GM12872 (cell line): ENCODE results near the gene IFT20.

Experiments
- CTCF ChIP-seq: IDR thresholded peaks from 3 replicates; pipeline ENCODE4 v1.5.1; 2011; ENCODE audit warnings: low read depth, mild to moderate bottlenecking, low read length, moderate library complexity; ENCODE audit not compliant: insufficient read depth

IFT20 gene

GRCh38 chr17:28331891-28332420, 3.3 kb downstream of the IFT20 start:
- no peak for TF ChIP-seq CTCF

- no peak for TF ChIP-seq CTCF
These were observed 4.6 kb downstream of the IFT20 start for GRCh38 chr17:28330671-28331070.

- no peak for TF ChIP-seq CTCF
These were observed 6.9 kb downstream of the IFT20 start for GRCh38 chr17:28328325-28328724.

- no peak for TF ChIP-seq CTCF
These were observed 7.6 kb downstream of the IFT20 start for GRCh38 chr17:28327709-28328108.

- TF ChIP-seq CTCF = no peak
These were observed 8.2 kb downstream of the IFT20 start for GRCh38 chr17:28327031-28327607.

GRCh38 chr17:28326114-28326513, 9.2 kb downstream of the IFT20 start:
- TF ChIP-seq CTCF = no peak

GRCh38 chr17:28325211-28325610, 10.1 kb downstream of the IFT20 start:
- TF ChIP-seq CTCF = no peak
